MG63 (cell line): Measurements from ENCODE around the gene UPF2. TPM values are rescaled to one million over a fixed set of nuclear protein-coding genes. Genes with fewer than 3 reads are reported as not detected.
"Not testable (repeated sequence)": the region's sequence is repeated elsewhere in the genome, so short reads cannot be mapped to it uniquely, and the experiment has no call there.

Experiments used
- DNase-seq: peaks from one replicate; pipeline ENCODE4 v3.0.0-alpha.2; 2020
- H3K27me3 ChIP-seq: fragments of 250-450 bp; sonication (Bioruptor Pico); 2 replicates; pipeline ENCODE4 v1.5.1; 2020; ENCODE audit warnings: mild to moderate bottlenecking, moderate library complexity
- H3K36me3 ChIP-seq: fragments of 250-450 bp; sonication (Bioruptor Pico); 2 replicates; pipeline ENCODE4 v1.5.1; 2020; ENCODE audit warnings: mild to moderate bottlenecking, moderate library complexity
- H3K4me3 ChIP-seq: fragments of 250-450 bp; sonication (Bioruptor Pico); 2 replicates; pipeline ENCODE4 v1.5.1; 2020; ENCODE audit warnings: mild to moderate bottlenecking, moderate library complexity
- H3K9me3 ChIP-seq: fragments of 250-450 bp; sonication (Bioruptor Pico); 2 replicates; pipeline ENCODE4 v1.5.1; 2020; ENCODE audit warnings: mild to moderate bottlenecking, moderate library complexity
- total RNA-seq: library from RNA; depleted of rRNA; stranded (reverse); fragments of >200 nt; shearing (Covaris generic); gene quantifications from 2 replicates; pipeline ENCODE4 v1.2.3, GENCODE V29; 2014; ENCODE audit warnings: low replicate concordance

Gene UPF2
- total RNA-seq, 1 experiment from 2014 or later, result 9.6 TPM

- H3K36me3 ChIP-seq, result no peaks in the 10 kb centered on the region
- H3K9me3 ChIP-seq, result no peaks in the 10 kb centered on the region
- DNase-seq, result no peak
- no peak overlapping the region for H3K4me3 ChIP-seq
- no peaks in the 10 kb centered on the region for H3K27me3 ChIP-seq
These were observed 13.1 kb upstream of the UPF2 start for GRCh38 chr10:12055732-12056131.

DNA sequence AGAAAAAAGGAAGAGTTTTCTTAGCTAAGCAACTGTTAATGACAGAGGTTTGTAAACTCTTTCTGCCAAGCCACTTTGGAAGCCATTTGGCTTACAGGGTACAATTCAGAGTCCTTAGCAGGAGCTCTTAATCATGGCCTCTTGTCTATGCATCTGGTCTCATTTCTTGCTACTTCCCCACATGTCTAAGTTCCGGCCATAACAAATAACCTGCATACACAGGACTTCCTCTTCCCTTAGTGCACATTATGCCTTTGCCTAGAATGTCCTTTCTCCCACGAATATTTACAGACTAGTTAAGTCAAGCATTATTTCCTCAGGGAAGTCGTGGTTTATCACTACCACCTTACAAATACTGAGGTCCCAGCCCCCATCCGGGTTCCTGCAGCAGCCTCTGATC, 8.6 kb upstream of the UPF2 start:
- Histone ChIP-seq H3K9me3 (no peaks in the 10 kb centered on the region), H3K4me3 (no peak overlapping the region), H3K36me3 (no peaks in the 10 kb centered on the region), H3K27me3 (no peaks in the 10 kb centered on the region)
- DNase-seq, result no peak

DNA sequence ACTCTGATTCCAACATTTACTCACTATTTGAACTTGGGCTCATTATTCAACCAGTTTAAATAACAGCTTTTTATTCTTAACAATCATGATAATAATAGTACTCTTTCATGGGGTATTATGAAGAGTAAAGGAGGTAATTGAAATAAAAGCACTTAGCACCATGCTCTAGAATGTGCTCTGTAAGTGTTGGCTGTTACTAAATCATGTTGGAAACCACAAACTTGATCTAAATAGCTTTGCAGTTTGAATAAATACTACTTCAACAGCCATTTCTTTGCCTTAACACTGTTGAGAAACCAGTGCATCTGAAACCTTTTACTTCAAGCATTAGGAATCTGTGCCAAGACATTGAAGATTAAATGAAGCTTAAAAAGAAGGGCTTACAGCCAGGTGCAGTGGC, 7.9 kb upstream of the UPF2 start:
- DNase-seq, result no peak
- Histone ChIP-seq H3K36me3 (no peaks in the 10 kb centered on the region), H3K27me3 (no peaks in the 10 kb centered on the region), H3K4me3 (no peak overlapping the region), H3K9me3 (no peaks in the 10 kb centered on the region)

GRCh38 chr10:12048547-12048946, 5.9 kb upstream of the UPF2 start:
- no peaks in the 10 kb centered on the region for H3K9me3 ChIP-seq
- no peaks in the 10 kb centered on the region for H3K36me3 ChIP-seq
- H3K4me3 ChIP-seq, result no peak overlapping the region
- no peak for DNase-seq
- H3K27me3 ChIP-seq, result no peaks in the 10 kb centered on the region

DNA sequence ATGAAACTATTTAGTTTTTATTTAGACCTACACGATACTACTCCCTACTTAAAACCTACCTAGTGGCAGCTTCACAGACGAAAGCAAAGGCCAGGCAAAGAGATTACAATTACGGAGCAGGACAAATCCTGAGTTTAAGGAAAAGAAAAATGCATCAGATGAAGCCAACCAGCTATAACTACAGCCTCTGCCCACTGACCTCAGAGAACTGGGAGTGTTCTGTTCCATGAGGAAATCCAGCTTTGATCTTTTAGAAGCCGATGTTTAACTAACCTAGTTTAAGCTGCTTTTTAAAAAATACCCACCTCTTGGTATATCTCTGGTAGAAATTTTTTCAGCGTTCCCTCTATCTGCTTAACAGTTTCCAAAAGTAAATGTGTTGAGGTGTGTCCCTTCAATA, 3.0 kb upstream of the UPF2 start:
- no peak for DNase-seq
- Histone ChIP-seq H3K27me3 (no peaks in the 10 kb centered on the region), H3K36me3 (peaks cover 7% of the 10 kb centered on the region), H3K4me3 (no peak overlapping the region), H3K9me3 (no peaks in the 10 kb centered on the region)

DNA sequence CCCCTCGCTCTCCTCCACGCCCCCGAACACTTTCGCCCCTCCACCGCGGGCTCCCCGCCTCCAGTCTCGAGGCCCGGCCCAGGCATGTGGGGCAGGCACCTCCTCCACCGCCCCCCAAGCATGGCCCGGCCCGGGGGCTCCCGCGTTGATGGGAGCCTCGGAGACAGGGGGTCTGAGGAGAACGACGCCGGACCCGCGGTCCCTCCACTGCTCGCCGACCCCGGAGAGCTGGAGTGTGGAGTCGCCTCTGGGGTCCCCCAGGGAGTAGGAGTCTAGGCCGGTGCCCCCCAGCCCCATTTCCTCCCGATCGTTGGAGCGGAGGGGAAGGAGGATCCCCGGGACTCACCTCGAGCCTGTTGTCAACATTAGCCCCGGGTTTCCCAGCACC, 206 bp downstream of the UPF2 start:
- H3K4me3 ChIP-seq, result peak overlapping the region; percentile 100
- peak; percentile 54 for DNase-seq
- peaks cover 14% of the 10 kb centered on the region for H3K36me3 ChIP-seq
- no peaks in the 10 kb centered on the region for H3K9me3 ChIP-seq
- no peaks in the 10 kb centered on the region for H3K27me3 ChIP-seq

DNA sequence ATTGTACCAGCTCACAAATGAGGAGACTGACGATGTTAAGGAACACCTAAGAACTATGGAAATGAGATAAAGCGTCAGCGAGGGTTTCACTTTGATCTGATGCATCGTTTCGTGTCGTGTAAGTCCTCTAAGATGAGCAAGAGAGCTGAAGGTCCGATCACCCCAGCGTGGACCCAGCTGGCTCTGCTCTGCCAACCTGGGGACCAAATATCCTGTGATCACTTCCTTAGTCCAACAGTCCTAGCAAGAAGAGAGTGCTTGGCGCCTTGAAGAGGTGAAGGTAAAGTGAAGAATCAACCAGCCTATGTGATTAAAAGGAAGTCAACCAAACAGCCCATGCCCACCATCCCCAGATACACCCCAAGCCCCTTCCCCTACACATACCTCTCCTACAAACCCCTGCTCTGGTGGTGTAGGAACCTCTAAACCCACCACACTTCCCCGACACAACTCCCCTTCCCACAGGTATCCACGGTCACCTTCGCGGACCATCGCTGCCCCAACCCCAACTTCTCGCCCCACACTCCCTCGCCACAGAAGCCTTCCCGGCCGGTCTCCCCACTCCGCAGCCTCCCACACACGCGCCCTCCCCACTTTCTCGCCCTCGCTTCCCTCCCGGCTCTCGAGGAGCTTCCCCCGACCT, 722 bp downstream of the UPF2 start:
- no peaks in the 10 kb centered on the region for H3K9me3 ChIP-seq
- H3K4me3 ChIP-seq, result peak overlapping the region; percentile 100
- DNase-seq, result peak; percentile 9
- H3K36me3 ChIP-seq, result peaks cover 14% of the 10 kb centered on the region
- H3K27me3 ChIP-seq, result no peaks in the 10 kb centered on the region

DNA sequence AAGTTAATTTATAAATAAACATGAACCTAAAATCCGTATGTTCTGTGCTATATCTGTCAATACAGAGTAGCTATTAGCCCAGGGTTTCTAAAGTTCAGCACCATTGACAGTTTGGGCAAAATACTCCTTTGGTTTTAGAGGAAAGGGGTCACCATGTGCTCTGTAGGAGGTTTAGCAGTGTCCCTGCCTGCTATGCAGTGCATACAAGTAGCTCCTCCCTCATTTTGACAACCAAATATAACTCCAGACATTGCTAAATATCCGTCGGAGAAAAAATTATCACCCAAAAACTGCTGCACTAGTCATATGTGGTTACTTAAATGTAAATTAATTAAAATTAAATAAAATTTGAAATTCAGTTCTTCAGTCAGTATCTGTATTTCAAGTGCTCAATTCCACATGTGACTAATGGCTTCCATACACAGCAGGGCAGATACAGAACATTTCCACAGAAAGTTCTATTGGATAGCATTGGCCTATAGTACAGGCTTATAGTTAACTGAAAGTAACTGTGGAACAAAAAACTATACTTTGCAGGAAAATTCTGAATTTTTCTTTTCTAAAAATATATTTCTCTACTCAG, 6.4 kb downstream of the UPF2 start:
- Histone ChIP-seq H3K27me3 (no peaks in the 10 kb centered on the region), H3K4me3 (no peak overlapping the region), H3K36me3 (peaks cover 46% of the 10 kb centered on the region), H3K9me3 (no peaks in the 10 kb centered on the region)
- DNase-seq, result no peak

GRCh38 chr10:12031404-12031803, 11.2 kb downstream of the UPF2 start:
- Histone ChIP-seq H3K4me3 (no peak overlapping the region), H3K27me3 (no peaks in the 10 kb centered on the region), H3K36me3 (peaks cover 65% of the 10 kb centered on the region), H3K9me3 (no peaks in the 10 kb centered on the region)
- no peak for DNase-seq

DNA sequence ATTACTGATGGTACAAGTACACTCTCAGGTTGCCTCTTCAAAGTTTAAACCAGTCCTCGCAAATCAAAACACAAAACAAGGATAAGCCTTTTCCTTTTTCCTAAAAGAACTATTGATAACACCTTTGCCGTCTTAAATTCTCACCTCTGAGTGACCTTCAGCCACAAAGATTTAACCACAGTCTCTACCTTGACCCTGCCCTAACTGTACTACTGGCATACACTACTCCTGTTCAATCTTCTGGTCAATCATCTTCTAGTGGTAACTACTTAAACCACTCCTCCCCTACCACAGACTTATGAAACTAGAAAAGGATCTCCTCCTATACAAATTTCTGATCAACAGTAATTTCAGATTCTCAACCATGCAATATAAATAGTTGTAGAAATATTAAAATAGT, 15.1 kb downstream of the UPF2 start:
- no peak overlapping the region for H3K4me3 ChIP-seq
- no peaks in the 10 kb centered on the region for H3K9me3 ChIP-seq
- peaks cover 53% of the 10 kb centered on the region for H3K36me3 ChIP-seq
- DNase-seq, result no peak
- H3K27me3 ChIP-seq, result no peaks in the 10 kb centered on the region

GRCh38 chr10:12025591-12025990, 17.0 kb downstream of the UPF2 start:
- Histone ChIP-seq H3K9me3 (no peaks in the 10 kb centered on the region), H3K27me3 (no peaks in the 10 kb centered on the region), H3K4me3 (no peak overlapping the region), H3K36me3 (peaks cover 59% of the 10 kb centered on the region)
- DNase-seq, result no peak

DNA sequence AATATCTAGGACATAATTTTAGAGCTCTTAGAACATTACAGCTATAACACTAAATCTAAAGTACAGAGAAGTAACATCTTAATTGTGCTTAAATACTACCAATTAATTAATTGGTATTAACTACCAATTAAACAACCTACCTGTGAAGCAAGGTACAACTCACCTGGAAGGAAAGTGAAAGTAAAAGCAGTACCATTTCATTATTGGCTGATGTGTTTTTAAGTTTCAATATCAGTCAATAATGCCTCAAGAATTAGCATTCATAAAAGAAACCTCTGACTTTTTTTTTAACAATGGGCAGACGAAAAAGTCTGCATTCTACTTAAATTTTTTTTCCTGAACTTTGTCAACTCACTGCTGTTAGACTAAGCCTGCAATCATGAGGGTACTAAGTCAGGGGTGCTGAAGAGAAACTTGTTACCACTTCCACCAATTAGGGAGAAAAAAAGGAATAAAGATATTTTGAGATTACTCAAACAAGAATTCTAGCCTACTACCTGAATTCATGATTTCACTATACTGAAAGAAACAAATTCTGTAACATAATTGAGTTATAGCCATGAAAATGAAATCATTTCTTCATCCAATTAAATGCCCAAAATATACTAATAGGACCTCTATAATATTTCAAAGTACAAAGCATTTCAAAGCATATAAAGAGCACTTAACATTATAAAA, 19.9 kb downstream of the UPF2 start:
- Histone ChIP-seq H3K4me3 (no peak overlapping the region), H3K9me3 (no peaks in the 10 kb centered on the region), H3K27me3 (no peaks in the 10 kb centered on the region), H3K36me3 (peaks cover 42% of the 10 kb centered on the region)
- DNase-seq, result no peak

- peaks cover 36% of the 10 kb centered on the region for H3K36me3 ChIP-seq
- no peak overlapping the region for H3K4me3 ChIP-seq
- H3K27me3 ChIP-seq, result no peaks in the 10 kb centered on the region
- DNase-seq, result no peak
- no peaks in the 10 kb centered on the region for H3K9me3 ChIP-seq
These were observed 22.0 kb downstream of the UPF2 start for GRCh38 chr10:12020574-12020973.

DNA sequence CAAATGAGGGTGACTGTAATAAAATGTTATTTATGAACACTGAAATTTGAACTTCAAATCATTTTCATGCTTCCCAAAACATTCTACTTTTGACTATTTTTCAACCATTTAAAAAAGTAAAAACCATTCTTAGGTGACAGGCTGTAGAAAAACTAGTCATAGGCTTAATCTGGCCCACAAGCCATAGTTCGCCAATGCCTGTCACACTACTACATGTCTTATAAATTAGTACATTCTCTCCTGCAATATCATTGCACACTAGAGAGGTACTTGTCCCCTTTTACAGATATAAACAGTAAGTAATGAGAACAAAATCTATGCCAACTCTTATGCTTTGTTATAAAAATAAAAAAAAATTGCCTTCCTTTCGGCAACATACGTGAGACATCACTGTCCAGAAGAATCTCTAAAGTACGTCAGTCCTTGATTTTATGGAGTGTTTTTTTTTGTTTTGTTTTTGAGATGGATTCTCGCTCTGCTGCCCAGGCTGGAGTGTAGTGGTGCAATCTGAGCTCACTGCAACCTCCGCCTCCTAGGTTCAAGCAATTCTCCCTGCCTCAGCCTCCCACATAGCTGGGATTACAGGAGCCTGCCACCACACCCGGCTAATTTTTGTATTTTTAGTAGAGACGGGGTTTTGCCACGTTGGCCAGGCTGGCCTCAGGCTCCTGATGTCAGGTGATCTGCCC, 23.2 kb downstream of the UPF2 start:
- DNase-seq, result no peak
- Histone ChIP-seq H3K9me3 (no peaks in the 10 kb centered on the region), H3K4me3 (no peak overlapping the region), H3K36me3 (peaks cover 39% of the 10 kb centered on the region), H3K27me3 (no peaks in the 10 kb centered on the region)

- Histone ChIP-seq H3K4me3 (no peak overlapping the region), H3K36me3 (peaks cover 41% of the 10 kb centered on the region), H3K9me3 (no peaks in the 10 kb centered on the region), H3K27me3 (no peaks in the 10 kb centered on the region)
- no peak for DNase-seq
These were observed 23.9 kb downstream of the UPF2 start for GRCh38 chr10:12018438-12019282.

DNA sequence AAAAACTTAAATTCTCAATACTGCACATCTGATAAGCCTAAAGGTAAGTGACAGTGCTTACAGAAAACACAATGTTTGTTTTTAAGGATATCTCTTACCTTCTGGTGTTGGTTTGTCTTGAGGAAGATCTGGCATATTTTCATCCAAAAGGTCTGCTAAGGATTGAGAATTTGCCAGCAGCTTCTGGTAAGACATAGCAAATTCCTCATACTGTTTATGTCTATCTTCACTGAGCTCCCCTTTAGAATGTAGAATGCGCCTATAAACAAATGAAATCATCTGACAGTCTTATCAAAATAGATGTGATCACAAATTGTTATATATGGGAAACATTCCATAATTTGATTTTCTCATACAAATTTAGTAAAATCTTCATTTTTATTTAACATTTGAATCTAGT, 28.7 kb downstream of the UPF2 start:
- DNase-seq, result no peak
- Histone ChIP-seq H3K36me3 (peaks cover 58% of the 10 kb centered on the region), H3K9me3 (peaks cover 13% of the 10 kb centered on the region), H3K27me3 (no peaks in the 10 kb centered on the region), H3K4me3 (no peak overlapping the region)

DNA sequence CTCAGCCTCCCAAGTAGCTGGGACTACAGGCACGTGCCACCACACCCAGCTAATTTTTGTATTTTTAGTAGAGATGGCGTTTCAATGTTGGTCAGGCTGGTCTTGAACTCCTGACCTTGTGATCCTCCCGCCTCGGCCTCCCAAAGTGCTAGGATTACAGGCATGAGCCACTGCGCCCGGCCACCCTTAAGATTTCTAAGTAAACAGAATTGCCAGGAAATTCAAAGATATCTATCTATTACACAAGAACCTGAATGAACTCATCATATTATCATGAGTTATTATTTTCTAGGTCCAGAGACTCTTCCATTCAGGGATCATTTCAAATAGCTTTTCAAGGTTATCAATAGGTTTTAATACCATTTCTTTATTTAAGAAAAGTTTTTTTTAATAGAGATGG, 29.2 kb downstream of the UPF2 start:
- not testable (repeated sequence) for H3K27me3 ChIP-seq, H3K4me3 ChIP-seq, DNase-seq
- Histone ChIP-seq H3K9me3 (peaks cover 13% of the 10 kb centered on the region), H3K36me3 (peaks cover 61% of the 10 kb centered on the region)
